Camera-type eye (tissue), 1 donor: ENCODE measurements around the gene PACS1. TPM values are rescaled to one million over a fixed set of nuclear protein-coding genes. Genes with fewer than 3 reads are reported as not detected.

Experiments used
- total RNA-seq: library from RNA; depleted of rRNA; stranded (reverse); fragments of >200 nt; gene quantifications from one replicate; pipeline ENCODE4 v1.2.3, GENCODE V29; 2014

Gene PACS1
- 49.3 TPM for total RNA-seq

GRCh38 chr11:66069715-66070603, at the start of gene PACS1:
Gene PACS1, plus strand, starts transcription at chr11:66070272. Its CDS starts 215 bp downstream, at chr11:66070487.

GRCh38 chr11:66026017-66026529, 44.0 kb upstream of the PACS1 start, which contains the start of gene CATSPER1:
Gene CATSPER1, minus strand, starts transcription at chr11:66026479. Its CDS starts 100 bp downstream, at chr11:66026379.

GRCh38 chr11:66048547-66049323, 21.3 kb upstream of the PACS1 start, which contains the start of gene GAL3ST3:
Gene GAL3ST3, minus strand, starts transcription at chr11:66049161. Its CDS starts 3,746 bp downstream, at chr11:66045415.

GRCh38 chr11:66051766-66052663, 18.1 kb upstream of the PACS1 start, which contains the start of gene SF3B2:
Gene SF3B2, plus strand, starts transcription at chr11:66052364. Its CDS starts 21 bp downstream, at chr11:66052385.

GRCh38 chr11:66268244-66268951, 198.3 kb downstream of the PACS1 start, which contains the start of gene RAB1B:
Gene RAB1B, plus strand, starts transcription at chr11:66268639. Its CDS starts 41 bp downstream, at chr11:66268680.

GRCh38 chr11:66277471-66278362, 207.6 kb downstream of the PACS1 start, which contains the start of gene CNIH2:
Gene CNIH2, plus strand, starts transcription at chr11:66278175. Its CDS starts 282 bp downstream, at chr11:66278457.

GRCh38 chr11:66288671-66289547, 218.8 kb downstream of the PACS1 start, which contains the start of gene YIF1A:
Gene YIF1A, minus strand, starts transcription at chr11:66289143. Its CDS starts 158 bp downstream, at chr11:66288985.

GRCh38 chr11:66291706-66292542, 221.9 kb downstream of the PACS1 start, which contains the start of gene TMEM151A:
Gene TMEM151A, plus strand, starts transcription at chr11:66291894. Its CDS starts 120 bp downstream, at chr11:66292014.

Other genes starting within 250 kb of the PACS1 start
- gene SNX32, start 236.3 kb upstream of the PACS1 start, total RNA-seq, result 3.1 TPM
- 451 TPM for gene CFL1, start 212.1 kb upstream of the PACS1 start, total RNA-seq
- gene MUS81, start 209.8 kb upstream of the PACS1 start, total RNA-seq, result 42.3 TPM
- gene EFEMP2, start 197.5 kb upstream of the PACS1 start, total RNA-seq, result 65.5 TPM
- gene CTSW, start 190.4 kb upstream of the PACS1 start, total RNA-seq, result 0.77 TPM
- gene FIBP, start 181.8 kb upstream of the PACS1 start, total RNA-seq, result 67.0 TPM
- gene CCDC85B, start 179.6 kb upstream of the PACS1 start, total RNA-seq, result 21.2 TPM
- gene FOSL1, start 169.9 kb upstream of the PACS1 start, total RNA-seq, result not detected
- 19.1 TPM for gene C11orf68, start 151.2 kb upstream of the PACS1 start, total RNA-seq
- 54.6 TPM for gene DRAP1, start 150.8 kb upstream of the PACS1 start, total RNA-seq
- not detected for gene TSGA10IP, start 124.8 kb upstream of the PACS1 start, total RNA-seq
- 55.1 TPM for gene SART1, start 108.5 kb upstream of the PACS1 start, total RNA-seq
- 34.6 TPM for gene EIF1AD, start 68.1 kb upstream of the PACS1 start, total RNA-seq
- gene BANF1, start 67.8 kb upstream of the PACS1 start, total RNA-seq, result 17.2 TPM
- gene CST6, start 58.3 kb upstream of the PACS1 start, total RNA-seq, result not detected
- not detected for gene CATSPER1, start 43.8 kb upstream of the PACS1 start, total RNA-seq
- 8.4 TPM for gene GAL3ST3, start 21.1 kb upstream of the PACS1 start, total RNA-seq
- 125 TPM for gene SF3B2, start 17.9 kb upstream of the PACS1 start, total RNA-seq
- 32.8 TPM for gene KLC2, start 187.4 kb downstream of the PACS1 start, total RNA-seq
- gene RAB1B, start 198.4 kb downstream of the PACS1 start, total RNA-seq, result 63.8 TPM
- 8.2 TPM for gene CNIH2, start 207.9 kb downstream of the PACS1 start, total RNA-seq
- gene YIF1A, start 218.9 kb downstream of the PACS1 start, total RNA-seq, result 54.2 TPM
- gene TMEM151A, start 221.6 kb downstream of the PACS1 start, total RNA-seq, result 4.0 TPM
- 37.8 TPM for gene CD248, start 246.8 kb downstream of the PACS1 start, total RNA-seq